ENCODE measurements around the gene KIF25. TPM values are rescaled to one million over a fixed set of nuclear protein-coding genes. Genes with fewer than 3 reads are reported as not detected.

Gene KIF25
- total RNA-seq, 1 experiment from 2014 or later = 0.28 TPM

DNA sequence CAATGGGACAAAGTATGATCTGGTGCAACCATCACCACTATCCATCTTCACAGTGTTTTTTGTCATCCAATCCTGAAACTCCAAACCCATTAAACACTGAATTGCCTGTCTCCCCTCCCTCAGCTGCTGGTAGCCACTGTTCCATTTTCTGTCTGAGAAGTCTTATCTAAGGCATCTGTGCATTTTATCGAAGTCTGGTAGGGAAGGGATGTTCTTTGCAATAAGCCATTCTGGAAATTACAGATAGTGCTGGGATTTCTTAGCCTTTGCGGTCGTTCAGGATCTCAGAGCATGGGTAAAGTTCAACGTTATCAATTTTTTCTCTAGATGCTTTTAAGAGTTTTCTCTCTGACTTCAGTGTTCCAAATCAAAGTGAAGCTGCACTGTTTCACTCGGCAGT, 24.1 kb downstream of the KIF25 start (continued):
- TF ChIP-seq, protein P1, sequence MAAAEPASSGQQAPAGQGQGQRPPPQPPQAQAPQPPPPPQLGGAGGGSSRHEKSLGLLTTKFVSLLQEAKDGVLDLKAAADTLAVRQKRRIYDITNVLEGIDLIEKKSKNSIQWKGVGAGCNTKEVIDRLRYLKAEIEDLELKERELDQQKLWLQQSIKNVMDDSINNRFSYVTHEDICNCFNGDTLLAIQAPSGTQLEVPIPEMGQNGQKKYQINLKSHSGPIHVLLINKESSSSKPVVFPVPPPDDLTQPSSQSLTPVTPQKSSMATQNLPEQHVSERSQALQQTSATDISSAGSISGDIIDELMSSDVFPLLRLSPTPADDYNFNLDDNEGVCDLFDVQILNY (CRISPR knock-in tag; IDR thresholded peaks at IDR 0.05) = no peak
- TF ChIP-seq RORB (CRISPR knock-in tag; IDR thresholded peaks at IDR 0.05) (no peak), ZNF396 (CRISPR knock-in tag; IDR thresholded peaks at IDR 0.05; ENCODE audit: borderline replicate concordance) (no peak), SOX15 (CRISPR knock-in tag; IDR thresholded peaks at IDR 0.05) (no peak), CBFB (CRISPR knock-in tag; IDR thresholded peaks at IDR 0.05; ENCODE audit: low read depth) (no peak), JUN (CRISPR knock-in tag; IDR thresholded peaks at IDR 0.05) (no peak), HMGA2 (CRISPR knock-in tag; IDR thresholded peaks at IDR 0.05) (no peak), FOXP1 (CRISPR knock-in tag; IDR thresholded peaks at IDR 0.05; ENCODE audit: borderline replicate concordance) (no peak), NFYB (CRISPR knock-in tag; conservative IDR thresholded peaks at IDR 0.05; ENCODE audit: low read depth) (no peak)
- TF ChIP-seq, protein P2, sequence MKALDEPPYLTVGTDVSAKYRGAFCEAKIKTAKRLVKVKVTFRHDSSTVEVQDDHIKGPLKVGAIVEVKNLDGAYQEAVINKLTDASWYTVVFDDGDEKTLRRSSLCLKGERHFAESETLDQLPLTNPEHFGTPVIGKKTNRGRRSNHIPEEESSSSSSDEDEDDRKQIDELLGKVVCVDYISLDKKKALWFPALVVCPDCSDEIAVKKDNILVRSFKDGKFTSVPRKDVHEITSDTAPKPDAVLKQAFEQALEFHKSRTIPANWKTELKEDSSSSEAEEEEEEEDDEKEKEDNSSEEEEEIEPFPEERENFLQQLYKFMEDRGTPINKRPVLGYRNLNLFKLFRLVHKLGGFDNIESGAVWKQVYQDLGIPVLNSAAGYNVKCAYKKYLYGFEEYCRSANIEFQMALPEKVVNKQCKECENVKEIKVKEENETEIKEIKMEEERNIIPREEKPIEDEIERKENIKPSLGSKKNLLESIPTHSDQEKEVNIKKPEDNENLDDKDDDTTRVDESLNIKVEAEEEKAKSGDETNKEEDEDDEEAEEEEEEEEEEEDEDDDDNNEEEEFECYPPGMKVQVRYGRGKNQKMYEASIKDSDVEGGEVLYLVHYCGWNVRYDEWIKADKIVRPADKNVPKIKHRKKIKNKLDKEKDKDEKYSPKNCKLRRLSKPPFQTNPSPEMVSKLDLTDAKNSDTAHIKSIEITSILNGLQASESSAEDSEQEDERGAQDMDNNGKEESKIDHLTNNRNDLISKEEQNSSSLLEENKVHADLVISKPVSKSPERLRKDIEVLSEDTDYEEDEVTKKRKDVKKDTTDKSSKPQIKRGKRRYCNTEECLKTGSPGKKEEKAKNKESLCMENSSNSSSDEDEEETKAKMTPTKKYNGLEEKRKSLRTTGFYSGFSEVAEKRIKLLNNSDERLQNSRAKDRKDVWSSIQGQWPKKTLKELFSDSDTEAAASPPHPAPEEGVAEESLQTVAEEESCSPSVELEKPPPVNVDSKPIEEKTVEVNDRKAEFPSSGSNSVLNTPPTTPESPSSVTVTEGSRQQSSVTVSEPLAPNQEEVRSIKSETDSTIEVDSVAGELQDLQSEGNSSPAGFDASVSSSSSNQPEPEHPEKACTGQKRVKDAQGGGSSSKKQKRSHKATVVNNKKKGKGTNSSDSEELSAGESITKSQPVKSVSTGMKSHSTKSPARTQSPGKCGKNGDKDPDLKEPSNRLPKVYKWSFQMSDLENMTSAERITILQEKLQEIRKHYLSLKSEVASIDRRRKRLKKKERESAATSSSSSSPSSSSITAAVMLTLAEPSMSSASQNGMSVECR (CRISPR knock-in tag; IDR thresholded peaks at IDR 0.05; ENCODE audit: borderline replicate concordance) = no peak

- TF ChIP-seq, protein P3, sequence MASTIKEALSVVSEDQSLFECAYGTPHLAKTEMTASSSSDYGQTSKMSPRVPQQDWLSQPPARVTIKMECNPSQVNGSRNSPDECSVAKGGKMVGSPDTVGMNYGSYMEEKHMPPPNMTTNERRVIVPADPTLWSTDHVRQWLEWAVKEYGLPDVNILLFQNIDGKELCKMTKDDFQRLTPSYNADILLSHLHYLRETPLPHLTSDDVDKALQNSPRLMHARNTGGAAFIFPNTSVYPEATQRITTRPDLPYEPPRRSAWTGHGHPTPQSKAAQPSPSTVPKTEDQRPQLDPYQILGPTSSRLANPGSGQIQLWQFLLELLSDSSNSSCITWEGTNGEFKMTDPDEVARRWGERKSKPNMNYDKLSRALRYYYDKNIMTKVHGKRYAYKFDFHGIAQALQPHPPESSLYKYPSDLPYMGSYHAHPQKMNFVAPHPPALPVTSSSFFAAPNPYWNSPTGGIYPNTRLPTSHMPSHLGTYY (CRISPR knock-in tag; IDR thresholded peaks at IDR 0.05) = no peak
- no peak for TF ChIP-seq ATF1 (CRISPR knock-in tag; IDR thresholded peaks at IDR 0.05)
- TF ChIP-seq, protein P4, sequence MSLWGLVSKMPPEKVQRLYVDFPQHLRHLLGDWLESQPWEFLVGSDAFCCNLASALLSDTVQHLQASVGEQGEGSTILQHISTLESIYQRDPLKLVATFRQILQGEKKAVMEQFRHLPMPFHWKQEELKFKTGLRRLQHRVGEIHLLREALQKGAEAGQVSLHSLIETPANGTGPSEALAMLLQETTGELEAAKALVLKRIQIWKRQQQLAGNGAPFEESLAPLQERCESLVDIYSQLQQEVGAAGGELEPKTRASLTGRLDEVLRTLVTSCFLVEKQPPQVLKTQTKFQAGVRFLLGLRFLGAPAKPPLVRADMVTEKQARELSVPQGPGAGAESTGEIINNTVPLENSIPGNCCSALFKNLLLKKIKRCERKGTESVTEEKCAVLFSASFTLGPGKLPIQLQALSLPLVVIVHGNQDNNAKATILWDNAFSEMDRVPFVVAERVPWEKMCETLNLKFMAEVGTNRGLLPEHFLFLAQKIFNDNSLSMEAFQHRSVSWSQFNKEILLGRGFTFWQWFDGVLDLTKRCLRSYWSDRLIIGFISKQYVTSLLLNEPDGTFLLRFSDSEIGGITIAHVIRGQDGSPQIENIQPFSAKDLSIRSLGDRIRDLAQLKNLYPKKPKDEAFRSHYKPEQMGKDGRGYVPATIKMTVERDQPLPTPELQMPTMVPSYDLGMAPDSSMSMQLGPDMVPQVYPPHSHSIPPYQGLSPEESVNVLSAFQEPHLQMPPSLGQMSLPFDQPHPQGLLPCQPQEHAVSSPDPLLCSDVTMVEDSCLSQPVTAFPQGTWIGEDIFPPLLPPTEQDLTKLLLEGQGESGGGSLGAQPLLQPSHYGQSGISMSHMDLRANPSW (CRISPR knock-in tag; conservative IDR thresholded peaks at IDR 0.05; ENCODE audit: low read depth) = no peak
- no peak for TF ChIP-seq ZNF425 (CRISPR knock-in tag; conservative IDR thresholded peaks at IDR 0.05)
- TF ChIP-seq NR1H2 (CRISPR knock-in tag; IDR thresholded peaks at IDR 0.05) = no peak
- no peak for TF ChIP-seq ZBTB21 (CRISPR knock-in tag; IDR thresholded peaks at IDR 0.05; ENCODE audit: borderline replicate concordance)
- TF ChIP-seq, protein P5, sequence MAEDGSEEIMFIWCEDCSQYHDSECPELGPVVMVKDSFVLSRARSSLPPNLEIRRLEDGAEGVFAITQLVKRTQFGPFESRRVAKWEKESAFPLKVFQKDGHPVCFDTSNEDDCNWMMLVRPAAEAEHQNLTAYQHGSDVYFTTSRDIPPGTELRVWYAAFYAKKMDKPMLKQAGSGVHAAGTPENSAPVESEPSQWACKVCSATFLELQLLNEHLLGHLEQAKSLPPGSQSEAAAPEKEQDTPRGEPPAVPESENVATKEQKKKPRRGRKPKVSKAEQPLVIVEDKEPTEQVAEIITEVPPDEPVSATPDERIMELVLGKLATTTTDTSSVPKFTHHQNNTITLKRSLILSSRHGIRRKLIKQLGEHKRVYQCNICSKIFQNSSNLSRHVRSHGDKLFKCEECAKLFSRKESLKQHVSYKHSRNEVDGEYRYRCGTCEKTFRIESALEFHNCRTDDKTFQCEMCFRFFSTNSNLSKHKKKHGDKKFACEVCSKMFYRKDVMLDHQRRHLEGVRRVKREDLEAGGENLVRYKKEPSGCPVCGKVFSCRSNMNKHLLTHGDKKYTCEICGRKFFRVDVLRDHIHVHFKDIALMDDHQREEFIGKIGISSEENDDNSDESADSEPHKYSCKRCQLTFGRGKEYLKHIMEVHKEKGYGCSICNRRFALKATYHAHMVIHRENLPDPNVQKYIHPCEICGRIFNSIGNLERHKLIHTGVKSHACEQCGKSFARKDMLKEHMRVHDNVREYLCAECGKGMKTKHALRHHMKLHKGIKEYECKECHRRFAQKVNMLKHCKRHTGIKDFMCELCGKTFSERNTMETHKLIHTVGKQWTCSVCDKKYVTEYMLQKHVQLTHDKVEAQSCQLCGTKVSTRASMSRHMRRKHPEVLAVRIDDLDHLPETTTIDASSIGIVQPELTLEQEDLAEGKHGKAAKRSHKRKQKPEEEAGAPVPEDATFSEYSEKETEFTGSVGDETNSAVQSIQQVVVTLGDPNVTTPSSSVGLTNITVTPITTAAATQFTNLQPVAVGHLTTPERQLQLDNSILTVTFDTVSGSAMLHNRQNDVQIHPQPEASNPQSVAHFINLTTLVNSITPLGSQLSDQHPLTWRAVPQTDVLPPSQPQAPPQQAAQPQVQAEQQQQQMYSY (CRISPR knock-in tag; IDR thresholded peaks at IDR 0.05) = no peak
- no peak for TF ChIP-seq IRF2 (CRISPR knock-in tag; IDR thresholded peaks at IDR 0.05; ENCODE audit: borderline replicate concordance, low read depth)
- no peak for TF ChIP-seq NR2C2 (CRISPR knock-in tag; IDR thresholded peaks at IDR 0.05)
- no peak for TF ChIP-seq RORB (CRISPR knock-in tag; IDR thresholded peaks at IDR 0.05)
- ChIA-PET CTCF (no interaction called here), POLR2A (no interaction called here)
- Mint-ChIP-seq H3K36me3 (no peaks in the 10 kb centered on the region), H3K4me1 (peaks cover 15% of the 10 kb centered on the region), H3K27ac (no peak overlapping the region), H3K9me3 (peaks cover 8% of the 10 kb centered on the region), H3K4me3 (no peak overlapping the region), H3K27me3 (ENCODE audit: low read depth) (peaks cover 5% of the 10 kb centered on the region; the same call in 1 of the 2 replicates)
- ATAC-seq = no peak
- DNase-seq (ENCODE audit: low spot score) = no peak
Measured at GRCh38 chr6:168022488-168023321, 25.2 kb downstream of the KIF25 start.

All from WTC11 (cell line).